ENCODE results near the gene PLA2G12B.
"Not testable (repeated sequence)": the region's sequence is repeated elsewhere in the genome, so short reads cannot be mapped to it uniquely, and the experiment has no call there.

PLA2G12B gene

GRCh38 chr10:72954596-72955554 is at the start of gene PLA2G12B:
PLA2G12B (minus strand) TSS chr10:72954806; CDS start chr10:72954685, 121 bp downstream.
- no peak for DNase-seq

- DNase-seq, result no peak
Observed at GRCh38 chr10:73003822-73004221, 49.2 kb upstream of the PLA2G12B start.

- DNase-seq, result no peak
Observed at GRCh38 chr10:73000973-73001372, 46.4 kb upstream of the PLA2G12B start.

DNA sequence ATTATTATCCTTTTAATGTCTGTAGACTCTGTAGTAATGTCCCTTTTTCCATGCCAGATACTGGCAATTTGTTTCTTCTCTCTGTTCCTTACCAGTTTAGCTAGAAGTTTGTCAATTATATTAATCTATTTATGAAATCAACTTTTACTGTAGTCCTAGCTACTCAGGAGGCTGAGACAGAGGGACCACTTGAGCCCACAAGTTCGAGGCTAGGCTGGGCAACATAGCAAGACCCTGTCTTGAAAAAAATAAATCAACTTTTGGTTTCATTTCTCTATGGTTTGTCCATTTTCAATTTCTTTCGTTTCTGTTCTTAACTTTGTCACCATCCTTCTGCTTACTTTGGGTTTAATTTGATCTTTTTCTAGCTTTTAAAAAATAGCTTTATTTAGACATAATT is 42.5 kb upstream of the PLA2G12B start:
- DNase-seq, result no peak

- not testable (repeated sequence) for DNase-seq
Observed at GRCh38 chr10:72995459-72995858, 40.9 kb upstream of the PLA2G12B start.

GRCh38 chr10:72989771-72990170 is 35.2 kb upstream of the PLA2G12B start:
- DNase-seq, result not testable (repeated sequence)

DNA sequence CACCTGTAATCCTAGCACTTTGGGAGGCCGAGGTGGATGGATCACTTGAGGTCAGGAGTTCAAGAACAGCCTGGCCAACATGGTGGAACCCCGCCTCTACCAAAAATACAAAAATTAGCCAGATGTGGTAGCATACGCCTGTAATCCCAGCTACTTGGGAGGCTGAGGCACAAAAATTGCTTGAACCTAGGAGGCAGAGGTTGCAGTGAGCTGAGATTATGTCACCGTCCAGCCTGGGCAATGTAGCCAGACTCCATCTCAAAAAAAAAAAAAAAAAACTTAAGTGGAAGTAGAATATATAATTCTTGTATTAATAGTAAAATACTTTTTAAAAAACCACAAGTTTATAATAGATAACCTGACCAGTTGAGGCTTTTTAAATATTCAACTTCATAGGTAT is 30.0 kb upstream of the PLA2G12B start:
- DNase-seq, result not testable (repeated sequence)

DNA sequence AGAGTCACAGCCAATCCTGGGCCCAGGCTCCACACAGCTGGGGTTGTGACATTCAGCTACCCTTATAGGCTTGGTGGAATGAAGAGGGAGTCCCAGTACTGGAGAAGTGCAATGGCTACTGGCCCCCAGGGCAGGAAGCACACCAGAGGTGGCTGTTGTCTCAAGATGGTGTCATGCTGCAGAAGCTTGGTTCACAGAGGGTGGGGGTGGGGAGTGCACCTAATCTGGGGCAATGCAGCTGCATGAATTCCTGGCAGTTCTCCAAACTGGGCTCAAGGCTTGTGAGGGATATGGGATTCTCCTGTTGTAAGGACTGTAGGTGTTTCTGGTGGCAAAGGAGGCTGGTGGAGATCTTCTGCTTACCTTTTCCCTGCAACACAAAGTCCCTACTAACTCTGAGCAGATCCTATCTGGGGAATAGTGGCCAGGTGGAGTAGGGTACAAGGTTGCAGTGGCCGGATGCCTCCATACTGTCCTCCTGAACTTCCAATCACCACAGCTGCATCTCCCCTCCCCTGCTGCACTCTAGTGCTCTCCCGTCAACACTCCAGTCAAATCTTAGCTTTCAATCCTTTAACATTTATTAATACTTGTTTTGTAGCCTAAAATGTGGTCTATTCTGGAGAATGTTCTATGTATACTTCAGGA is 27.4 kb upstream of the PLA2G12B start:
- no peak for DNase-seq

- no peak for DNase-seq
Observed at GRCh38 chr10:72981028-72981881, 26.6 kb upstream of the PLA2G12B start.

DNA sequence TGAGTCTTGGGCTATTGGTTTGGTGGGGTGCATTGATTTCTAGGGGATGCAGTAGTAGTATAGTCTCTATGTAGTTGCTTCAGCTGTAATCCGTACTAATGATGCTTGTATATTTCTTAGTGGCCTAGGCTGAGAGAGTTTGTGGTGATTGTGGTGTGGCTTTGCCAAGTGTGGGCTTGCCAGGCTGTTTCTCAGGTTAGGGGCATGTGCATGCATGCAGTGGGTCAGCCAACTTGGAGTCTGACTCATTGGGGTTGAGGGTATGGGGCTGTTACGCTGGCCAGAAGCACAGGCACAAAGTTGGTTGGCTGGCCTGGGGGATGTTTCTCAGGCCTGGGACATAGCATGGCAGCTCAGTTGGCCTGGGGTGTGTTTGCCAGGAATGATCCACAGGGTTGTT is 25.7 kb upstream of the PLA2G12B start:
- DNase-seq, result no peak

GRCh38 chr10:72979709-72980108 is 25.1 kb upstream of the PLA2G12B start:
- no peak for DNase-seq

DNA sequence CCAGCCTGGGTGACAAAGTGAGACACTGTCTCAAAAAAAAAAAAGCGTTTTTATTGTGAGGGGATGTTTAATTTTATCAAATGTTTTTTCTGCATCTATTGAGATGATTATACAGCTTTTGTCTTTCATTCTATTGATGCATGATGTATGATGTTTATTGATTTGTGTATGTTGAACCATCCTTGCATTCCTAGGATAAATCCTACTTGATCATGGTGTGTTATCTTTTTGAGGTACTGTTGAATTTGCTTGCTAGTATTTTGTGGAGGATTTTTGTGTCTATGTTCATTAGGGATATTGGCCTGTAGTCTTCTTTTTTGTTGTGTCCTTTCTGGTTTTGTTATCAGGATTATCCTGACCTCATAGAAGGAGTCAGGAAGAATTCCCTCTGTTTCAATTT is 22.3 kb upstream of the PLA2G12B start:
- DNase-seq, result no peak

- DNase-seq, result no peak
Observed at GRCh38 chr10:72956001-72956400, 1.4 kb upstream of the PLA2G12B start.

- DNase-seq, result no peak
Observed at GRCh38 chr10:72954230-72954595, 393 bp downstream of the PLA2G12B start.

DNA sequence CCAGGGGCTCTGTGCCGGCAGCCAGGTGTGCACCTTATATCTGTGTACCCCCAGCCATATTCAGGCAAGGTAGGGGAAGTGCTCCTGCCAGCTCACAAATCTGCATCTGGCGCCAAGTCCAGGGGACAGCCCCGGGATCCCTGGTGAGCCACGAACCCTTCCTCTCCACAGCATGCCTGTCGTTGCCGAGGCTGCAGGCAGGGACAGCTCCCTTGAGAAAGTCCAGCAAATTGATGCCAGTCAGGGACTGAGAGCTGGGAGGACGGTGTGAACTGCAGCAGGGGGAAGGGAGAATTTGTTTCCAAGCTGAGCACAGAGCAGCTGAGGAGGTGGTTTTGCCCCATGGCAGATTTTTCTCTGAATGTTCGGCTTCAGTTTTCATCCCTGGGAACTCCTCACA is 919 bp downstream of the PLA2G12B start:
- DNase-seq, result no peak

DNA sequence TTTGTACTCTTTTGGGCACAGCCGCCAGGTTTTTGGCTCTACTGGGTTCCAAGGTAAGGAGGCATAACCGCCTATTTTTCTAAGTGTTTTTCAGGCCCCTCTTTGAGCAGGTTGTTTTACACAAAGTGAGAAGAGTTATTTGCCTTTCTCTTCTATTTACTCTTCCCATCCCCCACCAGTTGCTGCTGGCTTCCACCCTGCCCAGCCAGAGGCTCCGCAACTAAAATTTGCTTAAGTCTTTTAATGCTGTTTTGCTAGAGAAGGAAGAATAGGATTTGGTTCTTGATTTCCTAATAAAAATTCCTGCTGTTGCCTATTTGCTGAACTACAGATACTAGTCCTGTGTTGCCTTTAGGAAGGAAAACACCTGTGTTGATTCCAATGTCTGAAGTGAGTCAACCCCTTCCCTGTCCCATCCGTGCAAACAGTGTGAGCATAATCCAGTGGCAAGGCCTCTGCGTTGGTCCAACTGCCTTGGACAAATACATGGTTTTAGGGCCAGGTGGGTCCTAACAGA is 1.9 kb downstream of the PLA2G12B start:
- no peak for DNase-seq

DNA sequence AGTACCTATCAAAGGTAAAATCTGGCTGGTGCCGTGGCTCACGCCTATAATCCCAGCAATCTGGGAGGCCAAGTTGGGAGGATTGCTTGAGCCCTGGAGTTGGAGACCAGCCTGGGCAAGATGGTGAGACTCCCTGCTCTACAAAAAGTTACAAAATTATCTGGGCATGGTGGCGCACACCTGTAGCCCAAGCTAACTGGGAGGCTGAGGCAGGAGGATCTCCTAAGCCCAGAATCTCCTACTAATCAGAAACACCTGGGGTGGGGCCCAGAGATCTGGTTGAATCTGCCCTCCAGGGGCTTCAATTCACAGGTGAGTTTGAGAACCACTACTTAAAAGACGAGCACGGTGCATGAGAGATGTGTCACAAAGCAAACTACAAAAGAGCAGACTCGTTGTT is 2.4 kb downstream of the PLA2G12B start:
- DNase-seq, result no peak

DNA sequence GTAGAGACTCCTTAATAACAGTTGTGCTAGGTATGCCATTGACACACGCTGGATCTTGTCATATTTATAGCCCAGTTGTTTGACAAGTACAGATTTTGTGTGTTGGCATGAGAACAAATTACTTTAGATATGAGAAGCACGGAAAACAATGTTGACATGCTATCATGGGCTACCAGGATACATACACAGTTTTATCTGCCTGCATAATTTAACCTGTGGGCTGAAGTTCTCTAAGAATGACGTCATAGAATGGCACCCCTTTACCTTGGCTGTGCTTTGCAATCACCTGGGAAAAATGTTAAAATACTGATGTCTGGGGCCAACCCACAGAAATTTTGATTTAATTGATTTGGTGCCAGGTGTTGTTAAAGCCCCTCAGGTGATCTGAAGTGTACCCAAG is 2.8 kb downstream of the PLA2G12B start:
- DNase-seq, result no peak

DNA sequence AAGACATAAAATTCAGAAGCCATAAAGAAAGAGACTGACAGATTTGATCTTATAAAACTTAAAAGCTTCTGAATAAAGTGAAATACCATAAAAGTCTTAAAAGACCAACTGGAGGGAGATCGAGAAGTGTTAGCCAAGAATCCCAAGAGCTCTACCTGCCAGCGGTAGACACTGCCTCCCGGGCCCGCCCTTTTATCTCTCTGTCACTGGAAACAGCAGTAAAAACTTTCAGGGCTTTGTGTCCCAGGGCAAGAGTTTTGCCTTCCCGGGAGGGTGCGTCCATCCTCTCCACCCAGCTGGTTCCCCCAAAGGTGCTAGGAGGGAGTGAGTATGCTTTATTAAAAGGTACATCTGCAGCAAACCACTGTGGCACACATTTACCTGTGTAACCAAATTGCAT is 5.8 kb downstream of the PLA2G12B start:
- DNase-seq, result no peak

DNA sequence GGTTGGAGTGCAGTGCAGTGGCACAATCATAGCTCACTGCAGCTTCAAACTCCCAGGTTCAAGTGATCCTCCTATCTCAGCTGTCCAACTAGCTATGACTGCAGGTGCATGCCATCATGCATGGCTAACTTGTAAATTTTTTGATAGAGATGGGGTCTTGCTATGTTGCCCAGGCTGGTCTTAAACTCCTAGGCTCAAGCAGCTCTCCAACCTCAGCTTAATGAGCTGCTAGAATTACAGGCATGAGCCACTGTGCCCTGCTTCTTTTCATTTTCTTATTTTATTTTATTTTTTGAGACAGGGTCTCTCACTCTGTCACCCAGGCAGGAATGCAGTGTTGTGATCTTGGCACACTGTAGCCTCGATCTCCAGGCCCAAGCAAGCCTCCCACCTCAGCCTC is 7.6 kb downstream of the PLA2G12B start:
- no peak for DNase-seq

DNA sequence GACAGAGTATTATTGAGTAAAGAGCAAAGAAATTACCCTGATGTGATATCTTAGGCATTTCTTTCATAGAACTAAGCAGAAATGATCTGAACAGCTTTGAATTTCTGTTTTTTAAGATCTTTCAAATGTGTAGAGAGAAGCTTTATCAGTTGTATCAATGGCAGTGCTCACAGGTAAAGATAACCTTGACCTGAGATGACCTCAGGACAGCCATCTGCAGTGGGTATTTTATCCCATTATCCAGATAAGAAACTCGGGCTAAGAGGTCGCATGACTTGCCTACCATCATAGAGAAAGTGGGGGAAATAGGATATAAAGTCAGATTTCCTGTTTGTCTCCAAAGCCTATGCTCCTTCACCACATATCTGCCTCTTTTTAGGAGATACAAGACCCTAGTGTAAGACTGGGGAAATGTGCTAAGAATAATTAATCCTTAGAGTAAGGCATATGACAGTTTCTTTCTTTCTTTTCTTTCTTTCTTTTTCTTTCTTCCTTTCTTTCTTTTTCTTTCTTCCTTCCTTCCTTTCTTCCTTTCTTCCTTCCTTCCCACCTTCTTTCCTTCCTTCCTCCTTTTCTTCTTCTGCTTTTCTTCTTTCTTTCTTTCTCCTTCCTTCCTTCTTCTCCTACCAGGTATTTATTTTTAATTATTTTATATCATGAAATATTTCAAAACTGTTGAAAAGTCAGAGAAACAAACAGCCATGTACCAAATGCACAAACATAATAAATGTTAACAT is 10.9 kb downstream of the PLA2G12B start:
- DNase-seq, result no peak
